K562 (cell line): Measurements from ENCODE around the gene SPEG. TPM values are rescaled to one million over a fixed set of nuclear protein-coding genes. Genes with fewer than 3 reads are reported as not detected.
A peak's percentile ranks its signal among the peaks of the same experiment; 100 is the strongest.

Source experiments
- ATF2 ChIP-seq: sonication (generic); formaldehyde crosslinking; IDR thresholded peaks from 2 replicates; pipeline ENCODE4 v1.8.1; 2022; ENCODE audit warnings: missing genetic modification reagents
- CREM ChIP-seq: IDR thresholded peaks from 2 replicates; pipeline ENCODE4 v1.6.1; 2014; ENCODE audit warnings: antibody characterized with exemption, low read depth
- E2F1 ChIP-seq: sonication (generic); formaldehyde crosslinking; IDR thresholded peaks from 2 replicates; pipeline ENCODE4 v1.8.1; 2023; ENCODE audit warnings: mild to moderate bottlenecking, missing genetic modification reagents, moderate library complexity
- FOXK2 ChIP-seq, 2 experiments: fragments of 450-650 bp; IDR thresholded peaks in 1 of 2; conservative IDR thresholded peaks in 1 of 2; 2 replicates each; pipeline ENCODE4 v1.6.1; 2016; ENCODE audit warnings: low read depth in 2 of 2, mild to moderate bottlenecking in 1 of 2
- MTA1 ChIP-seq: fragments of 450-650 bp; IDR thresholded peaks from 2 replicates; pipeline ENCODE4 v1.6.1; 2017; ENCODE audit warnings: borderline replicate concordance
- NR2C1 ChIP-seq, 2 experiments: fragments of 450-650 bp; IDR thresholded peaks; 2 replicates each; pipeline ENCODE4 v1.6.1; 2017; ENCODE audit warnings: mild to moderate bottlenecking in 2 of 2, antibody characterized with exemption in 1 of 2, inconsistent platforms in 1 of 2, missing compliant biosample characterization in 1 of 2, missing genetic modification characterization in 1 of 2
- NUFIP1 ChIP-seq: fragments of 450-650 bp; IDR thresholded peaks from 2 replicates; pipeline ENCODE4 v1.6.1; 2018; ENCODE audit not compliant: partially characterized antibody
- POLR2A ChIP-seq: fragments of 450-650 bp; conservative IDR thresholded peaks from 2 replicates; pipeline ENCODE4 v1.6.1; 2016
- POLR2G ChIP-seq: fragments of 200-400 bp; formaldehyde crosslinking; IDR thresholded peaks from 2 replicates; pipeline ENCODE4 v1.6.1; 2017; ENCODE audit warnings: low read depth, mild to moderate bottlenecking, antibody characterized with exemption, low read length, moderate library complexity
- ZBTB17 ChIP-seq: fragments of 450-650 bp; formaldehyde crosslinking; IDR thresholded peaks from 2 replicates; pipeline ENCODE4 v1.4.0; 2020; ENCODE audit warnings: mild to moderate bottlenecking
- ZBTB40 ChIP-seq, 2 experiments: fragments of 450-650 bp in 1 of 2; sonication (generic) in 1 of 2; formaldehyde crosslinking in 1 of 2; IDR thresholded peaks; 2 replicates each; pipeline versions ENCODE4 v1.7.1 to v1.9.0; 2016 to 2022; ENCODE audit warnings: inconsistent platforms in 1 of 2, mild to moderate bottlenecking in 1 of 2, missing genetic modification reagents in 1 of 2
- ZBTB7A ChIP-seq: IDR thresholded peaks from 2 replicates; pipeline ENCODE4 v1.6.1; 2011; ENCODE audit warnings: low read depth, mild to moderate bottlenecking, low read length, moderate library complexity, borderline replicate concordance; ENCODE audit not compliant: control insufficient read depth
- polyA plus RNA-seq, 8 experiments: library from polyadenylated mRNA; depleted of rRNA in 4 of 8; stranded (reverse) in 5 of 8; unstranded in 3 of 8; fragments of >200 nt; fragmentation: Nextera tagmentation in 2 of 8; fragmentation: Illumina TruSeq in 1 of 8; extraction: Ambion mirVana in 2 of 8; extraction: Trizol in 1 of 8; gene quantifications; 2 replicates each; pipeline versions ENCODE4 v1.2.1 to v1.2.3, GENCODE V29; 2011 to 2014; ENCODE audit warnings: inconsistent platforms in 1 of 8, missing spikeins in 1 of 8
- total RNA-seq, 7 experiments: library from RNA; depleted of rRNA in 6 of 7; stranded (reverse); fragments of >200 nt in 6 of 7; fragmentation: Illumina TruSeq in 2 of 7; extraction: Trizol in 2 of 7; gene quantifications; 2 replicates each; pipeline versions ENCODE4 v1.2.1 to v1.2.3, GENCODE V29; 2011 to 2021; ENCODE audit warnings: low replicate concordance in 1 of 7
- TF ChIP-seq, protein P1 (sequence below): sonication (generic); formaldehyde crosslinking; IDR thresholded peaks from 2 replicates; pipeline ENCODE4 v1.8.0; 2022; ENCODE audit warnings: missing genetic modification reagents, mild to moderate bottlenecking, borderline replicate concordance

The SPEG gene
- total and polyA plus RNA-seq, 9 of the 15 experiments (the other 6 are each of a cell fraction or from before 2014, with no cell fraction given), result 0.49 to 8.7 (median 3.0) TPM

GRCh38 chr2:219543596-219544358 is 109.1 kb downstream of the SPEG start, which contains the start of the genes CHPF and TMEM198 (continued):
- TF ChIP-seq ZBTB40 (IDR thresholded peaks at IDR 0.05), result peak; percentile 90
- no peak for TF ChIP-seq ZBTB40 (CRISPR knock-in tag; IDR thresholded peaks at IDR 0.05)
- peak; percentile 85 for TF ChIP-seq POLR2G
- peak; percentile 73 for TF ChIP-seq NR2C1 (IDR thresholded peaks at IDR 0.05)
- TF ChIP-seq NR2C1 (tag; IDR thresholded peaks at IDR 0.05), result peak; percentile 81
- peak; percentile 73; the same call in 1 of the 2 replicates for TF ChIP-seq MTA1
- TF ChIP-seq ZBTB17 (CRISPR knock-in tag), result peak; percentile 95
- TF ChIP-seq FOXK2 (conservative IDR thresholded peaks at IDR 0.05 in 1 of 2, IDR thresholded peaks at IDR 0.05 in 1 of 2; ENCODE audit: low read depth in 2 of 2), result peak in 1 of 2 experiments; percentile 77; a peak in 2 of 4 replicates
- TF ChIP-seq E2F1 (CRISPR knock-in tag), result peak; percentile 70; the same call in 1 of the 2 replicates
- TF ChIP-seq, protein P1, sequence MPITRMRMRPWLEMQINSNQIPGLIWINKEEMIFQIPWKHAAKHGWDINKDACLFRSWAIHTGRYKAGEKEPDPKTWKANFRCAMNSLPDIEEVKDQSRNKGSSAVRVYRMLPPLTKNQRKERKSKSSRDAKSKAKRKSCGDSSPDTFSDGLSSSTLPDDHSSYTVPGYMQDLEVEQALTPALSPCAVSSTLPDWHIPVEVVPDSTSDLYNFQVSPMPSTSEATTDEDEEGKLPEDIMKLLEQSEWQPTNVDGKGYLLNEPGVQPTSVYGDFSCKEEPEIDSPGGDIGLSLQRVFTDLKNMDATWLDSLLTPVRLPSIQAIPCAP (CRISPR knock-in tag), result no peak
- peak; percentile 98 for TF ChIP-seq CREM
- peak; percentile 100 for TF ChIP-seq ZBTB7A
- TF ChIP-seq POLR2A, result 0 out of 2 replicates have a peak, but pooled peaks have one; percentile 52
- TF ChIP-seq ATF2 (CRISPR knock-in tag), result peak; percentile 63; the same call in 1 of the 2 replicates
- no peak for TF ChIP-seq NUFIP1
